ENCODE data around the gene CEP63.

GRCh38 chr3:134474956-134475355 lies 10.9 kb upstream of the CEP63 start:
- no peak for TF ChIP-seq CTCF (IDR thresholded peaks at IDR 0.05)
- no peak for TF ChIP-seq POLR2A (IDR thresholded peaks at IDR 0.05)

Data from body of pancreas (tissue), 4 donors.